Transverse colon (tissue), 3 donors: ENCODE results near the gene NDUFA3.

Source experiments
- CTCF ChIP-seq, 5 experiments: fragments of 200-600 bp in 3 of 5; fragments of 450-650 bp in 2 of 5; sonication (generic) in 3 of 5; IDR thresholded peaks; 1 replicate in 2 of 5; 2 replicates in 3 of 5; pipeline ENCODE4 v1.5.1; 2016 to 2017; ENCODE audit warnings: antibody characterized with exemption in 5 of 5, inconsistent platforms in 3 of 5, mild to moderate bottlenecking in 2 of 5, moderate library complexity in 1 of 5
- EP300 ChIP-seq: sonication (generic); formaldehyde crosslinking; IDR thresholded peaks from one replicate; pipeline ENCODE4 v1.6.1; 2017; ENCODE audit warnings: antibody characterized with exemption, low read depth

GRCh38 chr19:54124393-54124792, 21.7 kb downstream of the NDUFA3 start:
- TF ChIP-seq CTCF (IDR thresholded peaks at IDR 0.05) (no peak), EP300 (no peak)
